LNCAP (cell line): ENCODE results near the gene GNLY.

Source experiments
- TF ChIP-seq, protein P1 (sequence below): fragments of 450-650 bp; IDR thresholded peaks from 2 replicates; pipeline ENCODE4 v1.5.1; 2017; ENCODE audit warnings: mild to moderate bottlenecking

GNLY gene

DNA sequence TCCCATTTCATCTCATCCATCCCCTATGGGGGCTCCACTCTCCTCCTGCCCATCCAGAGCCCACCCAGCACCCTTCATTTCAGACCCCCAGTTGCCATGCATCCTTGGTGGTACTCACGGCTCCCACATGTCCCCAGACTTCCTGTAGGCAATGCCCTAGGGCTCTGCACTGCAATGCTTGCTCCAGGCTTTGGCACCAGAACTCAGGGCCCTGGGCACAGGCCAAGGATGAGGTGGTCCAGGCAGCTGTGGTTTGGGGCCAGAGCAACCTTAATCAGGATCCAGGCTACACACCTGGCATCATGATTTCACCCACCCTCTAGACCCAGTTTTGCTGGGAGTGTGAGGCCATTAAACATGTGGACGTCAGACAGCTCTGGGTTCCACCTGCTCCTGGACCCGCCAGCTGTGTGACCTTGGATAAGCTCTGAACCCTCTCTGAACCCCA lies 26.6 kb upstream of the GNLY start:
- TF ChIP-seq, protein P1, sequence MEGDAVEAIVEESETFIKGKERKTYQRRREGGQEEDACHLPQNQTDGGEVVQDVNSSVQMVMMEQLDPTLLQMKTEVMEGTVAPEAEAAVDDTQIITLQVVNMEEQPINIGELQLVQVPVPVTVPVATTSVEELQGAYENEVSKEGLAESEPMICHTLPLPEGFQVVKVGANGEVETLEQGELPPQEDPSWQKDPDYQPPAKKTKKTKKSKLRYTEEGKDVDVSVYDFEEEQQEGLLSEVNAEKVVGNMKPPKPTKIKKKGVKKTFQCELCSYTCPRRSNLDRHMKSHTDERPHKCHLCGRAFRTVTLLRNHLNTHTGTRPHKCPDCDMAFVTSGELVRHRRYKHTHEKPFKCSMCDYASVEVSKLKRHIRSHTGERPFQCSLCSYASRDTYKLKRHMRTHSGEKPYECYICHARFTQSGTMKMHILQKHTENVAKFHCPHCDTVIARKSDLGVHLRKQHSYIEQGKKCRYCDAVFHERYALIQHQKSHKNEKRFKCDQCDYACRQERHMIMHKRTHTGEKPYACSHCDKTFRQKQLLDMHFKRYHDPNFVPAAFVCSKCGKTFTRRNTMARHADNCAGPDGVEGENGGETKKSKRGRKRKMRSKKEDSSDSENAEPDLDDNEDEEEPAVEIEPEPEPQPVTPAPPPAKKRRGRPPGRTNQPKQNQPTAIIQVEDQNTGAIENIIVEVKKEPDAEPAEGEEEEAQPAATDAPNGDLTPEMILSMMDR: no peak

DNA sequence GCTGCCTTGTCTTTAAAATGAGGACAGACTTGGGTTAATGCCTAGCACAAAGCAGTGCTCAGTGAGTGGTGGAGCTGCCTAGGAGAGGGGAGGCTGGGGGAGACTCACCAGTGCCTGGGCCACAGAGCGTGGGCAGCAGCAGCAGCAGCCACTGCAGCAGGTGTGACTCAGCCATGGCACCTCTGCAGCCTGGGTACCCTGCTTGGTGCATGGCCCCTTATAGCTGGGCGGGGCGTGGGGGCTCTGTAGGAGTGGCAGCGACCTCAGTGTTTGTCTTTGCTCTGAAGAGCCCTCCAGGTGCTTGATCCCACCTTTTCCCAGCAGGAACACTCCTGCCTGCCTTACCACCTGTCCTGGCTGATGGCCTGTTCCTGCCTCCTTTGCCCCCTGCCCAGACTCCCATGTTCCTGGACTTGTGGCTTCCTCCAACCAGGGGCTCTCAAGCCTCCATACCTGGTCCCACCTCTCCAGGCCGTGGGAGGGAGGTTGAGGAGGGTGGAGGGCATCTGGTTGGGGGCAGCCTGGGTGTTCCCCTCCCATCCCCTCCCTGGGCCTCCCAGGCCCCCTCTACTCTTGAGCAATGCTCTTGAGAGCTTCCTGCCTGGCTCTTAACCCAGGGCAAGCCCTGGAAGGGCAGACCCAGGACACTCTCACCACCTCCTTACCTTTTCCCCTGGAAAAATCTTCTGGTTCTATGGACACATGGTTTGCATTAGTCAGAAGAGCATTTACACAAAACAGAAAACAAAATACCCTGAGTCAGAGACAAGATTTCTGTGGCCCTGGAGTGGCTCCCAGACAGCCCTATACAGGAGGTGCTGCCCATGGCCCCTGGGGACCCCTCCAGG lies 25.9 kb upstream of the GNLY start, which contains the start of gene SFTPB:
Gene SFTPB (minus strand): TSS at position 191 of the 848 bp plus-strand sequence. CDS start 16 bp downstream, at position 175.
- TF ChIP-seq, protein P1: no peak

DNA sequence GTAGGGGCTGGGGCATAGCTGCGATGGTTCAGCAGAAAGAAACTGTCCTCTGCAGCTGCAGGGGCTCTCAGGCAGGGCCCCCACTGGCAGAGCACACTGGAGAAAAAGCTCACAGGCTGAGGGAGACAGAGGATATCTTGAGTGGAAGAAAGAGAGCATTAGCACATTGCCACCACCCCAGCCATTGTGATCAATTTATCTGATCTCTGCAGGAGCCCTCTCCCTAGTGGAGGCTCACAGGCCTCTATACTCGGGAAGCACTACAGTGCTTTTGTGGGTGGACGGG lies 25.4 kb upstream of the GNLY start:
- TF ChIP-seq, protein P1: no peak

DNA sequence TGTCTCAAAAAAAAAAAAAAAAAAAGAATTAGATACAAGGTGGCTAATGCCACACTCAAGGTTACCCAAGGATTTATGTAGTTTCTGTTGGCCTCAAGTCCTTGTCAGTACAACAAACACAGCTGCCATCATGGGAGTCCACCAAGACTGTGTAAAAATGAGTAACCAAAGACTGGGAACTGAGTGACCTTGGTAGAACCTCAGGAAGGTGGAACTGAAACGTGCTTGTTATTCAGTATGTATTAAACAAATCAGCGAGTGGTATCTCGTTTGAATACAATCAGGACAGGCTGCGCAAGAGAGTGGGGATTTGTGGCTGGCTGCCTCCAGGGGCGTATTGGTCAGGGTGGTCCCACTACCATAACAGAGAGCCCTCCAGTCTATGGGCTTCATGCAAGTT lies 24.6 kb upstream of the GNLY start:
- TF ChIP-seq, protein P1: no peak

DNA sequence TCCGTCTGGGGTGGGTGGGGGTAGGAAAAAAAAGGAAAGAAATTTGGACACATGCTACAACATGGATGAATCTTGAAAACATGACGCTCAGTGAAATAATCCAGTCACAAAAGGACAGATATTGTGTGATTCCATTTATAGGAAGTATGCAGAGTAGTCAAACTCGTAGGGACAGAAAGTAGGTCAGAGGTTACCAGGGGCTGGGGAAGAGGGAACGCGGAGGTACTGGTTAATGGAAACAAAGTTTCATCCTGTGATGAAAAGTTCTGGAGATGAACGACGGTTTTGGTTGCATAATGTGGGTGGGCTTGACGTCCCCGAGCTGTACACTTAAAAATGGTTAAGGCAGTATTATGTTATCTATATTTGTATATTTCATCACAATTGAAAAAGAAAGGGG lies 21.7 kb upstream of the GNLY start:
- TF ChIP-seq, protein P1: no peak

DNA sequence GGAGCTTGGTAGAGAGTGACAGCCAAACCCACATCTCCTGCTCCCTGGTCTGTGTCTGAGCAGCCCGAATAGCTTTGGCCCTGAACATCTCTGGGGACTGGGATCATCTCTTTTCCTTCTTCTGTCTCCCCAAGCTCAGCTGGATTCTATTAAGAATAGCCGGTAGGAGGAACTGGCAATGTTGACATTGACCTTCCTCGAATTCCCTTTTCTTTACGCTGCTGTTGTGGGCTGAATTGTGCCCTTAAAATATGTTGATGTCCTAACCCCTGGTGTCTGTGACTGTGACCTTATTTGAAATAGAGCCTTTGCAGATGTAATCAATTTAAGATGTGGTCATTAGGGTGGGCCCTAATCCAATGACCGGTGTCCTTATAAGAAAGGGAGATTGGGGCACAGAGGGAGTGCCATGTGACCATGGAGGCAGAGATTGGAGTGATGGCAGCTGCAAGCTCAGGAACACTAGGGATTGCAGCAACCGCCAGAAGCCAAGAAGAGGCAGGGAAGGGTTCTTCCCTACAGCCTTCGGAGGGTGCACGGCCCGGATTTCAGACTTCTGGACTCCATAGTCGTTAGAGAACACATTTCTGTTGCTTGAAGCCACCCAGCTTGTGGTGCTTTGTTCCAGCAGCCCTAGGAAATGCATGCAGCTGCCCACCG lies 20.3 kb upstream of the GNLY start:
- TF ChIP-seq, protein P1: no peak

DNA sequence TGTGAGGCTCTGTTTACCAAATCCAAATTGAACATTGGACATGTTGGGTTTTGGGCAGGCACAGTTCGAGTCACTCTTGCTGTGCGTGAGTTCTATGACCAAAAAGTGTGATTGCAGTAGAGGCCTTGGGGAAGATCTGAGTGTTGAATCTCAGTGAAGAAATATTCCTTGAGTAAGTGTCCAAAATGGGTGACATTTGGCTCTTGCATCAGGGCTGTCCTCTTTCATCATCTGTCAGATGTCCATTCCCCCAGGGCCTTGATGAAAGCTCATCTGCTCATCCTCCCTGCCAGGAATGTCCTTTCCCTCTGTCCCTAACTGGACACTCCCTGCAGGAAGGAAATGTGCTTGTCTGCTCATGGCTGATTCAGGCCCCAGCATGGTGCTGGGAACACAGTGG lies 19.7 kb upstream of the GNLY start:
- TF ChIP-seq, protein P1: no peak
